C1 segment of cervical spinal cord (tissue), 14 donors: ENCODE data around the gene COMMD1.
"Not testable (repeated sequence)": the region's sequence is repeated elsewhere in the genome, so short reads cannot be mapped to it uniquely, and the experiment has no call there.

Source experiments
- DNase-seq, 14 donors: peaks; one replicate each; lab custom pipeline; 2025; lab: John Stamatoyannopoulos, UW

Gene COMMD1

GRCh38 chr2:62014102-62014501 is 108.6 kb downstream of the COMMD1 start:
- DNase-seq = peak in 12 of 14 donors; percentile 4 to 96 (median 52)

DNA sequence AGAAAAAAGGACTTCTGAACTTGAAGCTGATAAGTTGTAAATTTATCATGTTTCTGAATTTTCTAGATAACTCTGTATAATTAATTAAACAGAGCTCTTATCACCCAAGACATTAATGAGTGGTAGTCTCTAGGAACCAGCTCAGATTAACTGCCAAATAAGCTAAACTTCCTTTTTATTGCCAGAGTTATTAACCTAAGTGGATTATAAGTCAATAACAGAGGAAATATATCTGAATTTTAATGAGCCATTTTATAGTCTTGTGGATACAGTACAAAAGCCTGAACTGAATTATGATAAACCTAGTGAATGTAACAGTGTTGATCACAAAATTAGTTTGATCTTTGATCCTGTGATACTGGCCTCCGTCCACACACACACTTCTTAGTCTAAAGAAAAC is 111.5 kb downstream of the COMMD1 start:
- no peak for DNase-seq

GRCh38 chr2:62029910-62030309 is 124.4 kb downstream of the COMMD1 start:
- DNase-seq = no peak

DNA sequence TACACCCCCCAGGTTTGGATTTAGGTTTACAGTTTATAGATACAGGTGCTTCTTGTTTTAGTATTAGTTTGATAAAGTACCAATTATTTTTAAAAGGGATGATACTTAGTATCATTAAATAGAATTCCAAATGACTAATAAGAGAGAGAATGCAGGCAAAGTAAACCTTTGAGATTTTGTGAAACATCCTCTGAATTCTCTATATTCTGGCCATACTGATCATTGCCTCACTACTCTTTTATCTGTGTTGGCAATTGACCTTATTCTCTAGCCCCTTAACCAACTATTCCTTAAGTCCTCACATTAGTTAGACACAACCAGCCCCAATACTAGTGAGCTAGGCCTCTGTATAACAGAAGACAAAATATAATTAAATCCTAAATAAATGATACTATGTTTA is 125.4 kb downstream of the COMMD1 start:
- no peak for DNase-seq

DNA sequence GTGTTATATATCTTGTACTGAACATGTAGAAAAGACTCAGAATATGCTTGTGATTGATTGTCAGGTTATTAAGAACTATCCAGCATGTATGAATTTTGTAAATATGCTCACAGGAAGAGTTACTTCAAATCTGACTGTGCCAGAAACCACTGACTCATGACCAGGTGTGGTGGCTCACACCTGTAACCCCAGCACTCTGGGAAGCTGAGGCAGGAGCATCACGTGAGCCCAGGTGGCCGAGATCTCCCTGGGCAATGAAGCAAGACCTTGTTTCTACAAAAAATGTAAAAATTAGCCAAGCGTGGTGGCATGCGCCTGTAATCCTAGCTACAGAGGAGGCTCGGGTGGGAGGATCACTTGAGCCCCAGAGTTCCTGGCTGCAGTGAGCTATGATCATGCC is 126.6 kb downstream of the COMMD1 start:
- no peak for DNase-seq

- no peak for DNase-seq
Observed at GRCh38 chr2:62034715-62035114, 129.2 kb downstream of the COMMD1 start.

DNA sequence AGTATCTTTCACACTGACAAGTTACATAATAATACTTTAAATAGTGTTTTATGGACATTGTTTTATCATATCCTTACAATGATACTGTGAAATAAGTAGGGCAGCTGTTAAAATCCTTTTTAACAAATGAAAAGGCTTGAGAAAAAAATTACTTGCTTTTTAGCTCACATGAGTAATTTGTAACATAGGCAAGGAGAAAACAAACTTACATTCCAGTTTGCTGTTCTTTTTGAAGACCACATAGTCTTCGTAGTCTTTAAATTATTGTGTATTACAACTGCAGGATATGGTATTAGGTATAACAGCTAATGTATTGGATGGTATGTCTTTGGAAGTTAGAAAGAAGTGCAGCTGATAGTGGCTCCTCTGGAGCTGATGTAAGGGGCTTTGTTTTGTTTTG is 130.8 kb downstream of the COMMD1 start:
- no peak for DNase-seq

DNA sequence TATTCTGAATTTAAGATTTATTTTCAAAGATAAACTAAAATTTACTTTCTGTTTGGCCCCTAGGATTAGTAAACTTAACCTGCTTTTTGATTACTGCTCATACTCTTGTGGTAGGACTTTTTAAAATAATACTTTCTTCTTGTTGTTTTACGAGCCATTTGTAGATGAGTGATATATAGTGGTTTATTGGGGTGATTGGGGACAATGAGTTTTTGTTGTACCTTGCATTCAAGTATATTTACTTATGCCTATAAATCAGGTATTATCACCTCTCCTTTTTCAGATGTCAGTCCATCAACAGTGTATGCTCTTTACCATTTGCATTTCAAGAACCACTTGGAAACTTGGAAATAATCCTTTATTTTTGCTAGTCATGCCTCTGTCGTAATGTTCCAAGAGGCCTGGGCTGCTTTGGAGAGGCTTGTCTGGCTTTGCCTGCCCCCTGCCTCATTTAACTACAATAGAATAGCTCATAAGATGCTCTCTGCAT is 131.3 kb downstream of the COMMD1 start:
- no peak for DNase-seq

GRCh38 chr2:62038975-62039771 is 133.7 kb downstream of the COMMD1 start:
- peak in 1 of 14 donors; percentile 8 for DNase-seq

DNA sequence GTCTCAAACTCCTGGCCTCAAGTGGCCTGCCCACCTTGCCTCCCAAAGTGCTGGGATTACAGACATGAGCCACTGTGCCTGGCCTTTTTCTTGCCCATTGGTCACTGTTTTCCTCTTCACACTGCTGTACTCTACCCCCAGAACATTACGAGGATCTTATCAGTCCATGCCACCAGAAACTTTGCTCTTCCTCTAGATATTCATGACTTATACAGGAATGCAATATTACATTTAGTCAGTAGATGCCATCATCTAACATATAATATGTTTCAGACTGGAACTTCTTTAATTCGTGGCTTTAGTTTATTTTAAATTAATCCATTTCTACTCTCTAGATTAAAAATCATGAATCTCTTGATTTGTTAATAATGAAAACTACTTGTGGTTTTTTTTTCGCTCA is 135.5 kb downstream of the COMMD1 start:
- no peak for DNase-seq

DNA sequence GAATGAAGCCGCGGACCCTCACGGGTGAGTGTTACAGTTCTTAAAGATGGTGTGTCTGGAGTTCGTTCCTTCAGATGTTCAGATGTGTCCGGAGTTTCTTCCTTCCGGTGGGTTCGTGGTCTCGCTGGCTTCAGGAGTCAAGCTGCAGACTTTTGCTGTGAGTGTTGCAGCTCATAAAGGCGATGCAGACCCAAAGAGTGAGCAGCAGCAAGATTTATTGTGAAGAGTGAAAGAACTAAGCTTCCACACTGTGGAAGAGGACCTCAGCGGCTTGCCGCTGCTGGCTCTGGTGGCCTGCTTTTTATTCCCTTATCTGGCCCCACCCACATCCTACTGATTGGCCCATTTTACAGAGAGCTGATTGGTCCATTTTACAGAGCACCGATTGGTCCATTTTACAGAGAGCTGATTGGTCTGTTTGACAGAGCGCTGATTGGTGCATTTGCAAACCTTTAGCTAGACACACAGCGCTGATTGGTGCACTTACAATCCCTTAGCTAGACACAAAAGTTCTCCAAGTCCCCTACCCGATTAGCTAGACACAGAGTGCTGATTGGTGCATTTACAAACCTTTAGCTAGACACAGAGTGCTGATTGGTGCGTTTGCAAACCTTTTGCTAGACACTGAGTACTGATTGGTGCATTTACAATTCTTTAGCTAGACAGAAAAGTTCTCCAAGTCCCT is 136.4 kb downstream of the COMMD1 start:
- not testable (repeated sequence) for DNase-seq

- DNase-seq = no peak
Observed at GRCh38 chr2:62042400-62042799, 136.9 kb downstream of the COMMD1 start.

DNA sequence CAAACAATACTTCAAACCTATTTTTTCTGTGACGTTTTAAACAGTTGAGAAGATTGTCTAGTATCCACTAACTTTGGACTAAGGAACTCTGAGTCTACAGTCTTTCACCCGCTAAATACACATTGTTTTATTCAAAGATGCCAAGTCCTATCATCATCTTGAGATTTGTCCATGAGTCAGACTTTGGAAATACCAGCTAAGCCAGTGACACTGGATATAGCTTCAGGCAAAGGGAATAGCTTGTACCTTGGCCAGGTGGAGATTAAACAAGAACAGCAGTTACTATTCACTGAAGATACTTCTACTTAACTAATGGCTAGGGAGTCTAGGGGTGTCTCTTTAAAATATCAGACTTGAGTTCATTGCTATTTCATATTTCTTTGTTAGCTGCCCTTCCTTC is 137.5 kb downstream of the COMMD1 start:
- DNase-seq = no peak

- DNase-seq = no peak
Observed at GRCh38 chr2:62045017-62045543, 139.6 kb downstream of the COMMD1 start.

DNA sequence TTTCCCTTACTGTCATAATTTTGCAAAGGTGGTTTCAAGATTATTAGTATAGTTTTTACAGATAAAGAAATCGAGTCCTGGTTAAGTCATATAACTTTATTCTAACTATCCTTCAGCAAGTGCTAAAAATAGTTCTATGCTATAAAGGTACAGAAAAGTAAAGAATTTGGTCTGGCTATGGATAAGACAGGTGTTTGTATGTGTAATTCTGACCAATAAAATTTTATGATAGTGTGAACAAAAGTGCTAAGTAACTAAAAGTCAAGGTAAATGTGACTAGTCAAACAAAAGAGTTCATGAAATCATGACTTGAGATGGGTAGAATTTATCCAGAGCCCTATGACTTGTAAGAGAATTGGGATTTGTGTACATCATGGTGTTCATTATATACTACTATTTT is 140.7 kb downstream of the COMMD1 start:
- DNase-seq = no peak

GRCh38 chr2:62050456-62051045 is 145.1 kb downstream of the COMMD1 start:
- no peak for DNase-seq

- no peak for DNase-seq
Observed at GRCh38 chr2:62054029-62054791, 148.7 kb downstream of the COMMD1 start.

GRCh38 chr2:62054916-62055450 is 149.5 kb downstream of the COMMD1 start:
- no peak for DNase-seq

DNA sequence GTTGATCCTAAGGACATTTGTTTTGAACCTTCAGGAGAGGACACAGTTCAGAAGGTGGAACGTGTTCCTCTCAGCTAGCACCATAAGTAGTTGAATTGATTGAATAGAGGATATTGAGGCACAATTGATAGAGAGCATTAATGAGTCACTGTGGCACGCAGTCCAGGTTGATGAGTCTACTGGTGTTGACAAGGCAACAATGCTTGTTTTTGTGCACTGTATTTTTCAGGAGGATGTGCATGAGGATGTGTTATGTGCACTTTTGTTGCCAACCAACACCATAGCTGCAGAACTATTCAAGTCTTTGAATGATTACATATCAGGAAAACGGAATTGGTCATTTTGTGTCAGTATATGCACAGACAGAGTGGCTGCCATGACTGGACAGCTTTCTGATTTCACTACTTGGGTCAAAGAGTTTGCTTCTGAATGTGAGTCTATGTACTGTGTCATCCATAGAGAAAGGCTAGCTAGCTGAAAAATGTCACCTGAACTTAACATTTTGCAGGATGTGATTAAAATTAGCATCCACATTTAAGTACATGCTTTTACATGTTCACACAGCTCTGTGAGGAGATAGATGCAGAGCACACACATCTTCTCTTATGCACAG is 150.4 kb downstream of the COMMD1 start:
- no peak for DNase-seq

GRCh38 chr2:62056341-62056740 is 150.9 kb downstream of the COMMD1 start:
- no peak for DNase-seq

GRCh38 chr2:62065243-62065642 is 159.8 kb downstream of the COMMD1 start:
- DNase-seq = no peak
